Suprapubic skin (tissue), 4 donors: ENCODE measurements around the gene MAP2K7.

Experiments used
- CTCF ChIP-seq, 2 donors: fragments of 200-600 bp in 1 of 2; fragments of 450-650 bp in 1 of 2; sonication (generic) in 1 of 2; IDR thresholded peaks; one replicate each; pipeline ENCODE4 v1.5.1; 2016 to 2019; ENCODE audit warnings: antibody characterized with exemption in 2 of 2, mild to moderate bottlenecking in 1 of 2, moderate library complexity in 1 of 2
- EP300 ChIP-seq: sonication (generic); formaldehyde crosslinking; IDR thresholded peaks from one replicate; pipeline ENCODE4 v1.6.1; 2017; ENCODE audit warnings: antibody characterized with exemption
- POLR2A ChIP-seq, 2 donors: fragments of 450-650 bp; IDR thresholded peaks; one replicate each; pipeline ENCODE4 v1.6.1; 2017; ENCODE audit warnings: antibody characterized with exemption in 2 of 2, mild to moderate bottlenecking in 2 of 2, moderate library complexity in 2 of 2
- POLR2AphosphoS5 ChIP-seq, 3 donors: sonication (generic); formaldehyde crosslinking; IDR thresholded peaks; one replicate each; pipeline ENCODE4 v1.6.1; 2017; ENCODE audit warnings: antibody characterized with exemption in 3 of 3

GRCh38 chr19:7932930-7933300, 29.2 kb downstream of the MAP2K7 start:
- TF ChIP-seq CTCF (IDR thresholded peaks at IDR 0.05) (no peak), POLR2AphosphoS5 (IDR thresholded peaks at IDR 0.05) (no peak), POLR2A (IDR thresholded peaks at IDR 0.05) (no peak), EP300 (no peak)
